ENCODE results near the gene ALCAM.

The ALCAM gene

GRCh38 chr3:105422645-105423044 is 55.9 kb downstream of the ALCAM start:
- no peak for TF ChIP-seq CTCF (IDR thresholded peaks at IDR 0.05; ENCODE audit: low read depth, low read length)
- in situ Hi-C loops (cut with HindIII; ENCODE audit: low sequenced_read_pairs) = no loop called here
- DNase-seq (ENCODE audit: low read depth, low spot score) = no peak
- H3K4me3 ChIP-seq (ENCODE audit: low read depth, low read length) = no peak overlapping the region

- no peak for TF ChIP-seq CTCF (IDR thresholded peaks at IDR 0.05; ENCODE audit: low read depth, low read length)
- in situ Hi-C loops (cut with HindIII; ENCODE audit: low sequenced_read_pairs) = no loop called here
- peak; percentile 16 for DNase-seq (ENCODE audit: low read depth, low spot score)
- H3K4me3 ChIP-seq (ENCODE audit: low read depth, low read length) = no peak overlapping the region
Observed at GRCh38 chr3:105423397-105423796, 56.7 kb downstream of the ALCAM start.

GRCh38 chr3:105424412-105425152 is 57.9 kb downstream of the ALCAM start:
- TF ChIP-seq CTCF (IDR thresholded peaks at IDR 0.05; ENCODE audit: low read depth, low read length) = no peak

GRCh38 chr3:105425153-105425502 is 58.4 kb downstream of the ALCAM start:
- no peak for DNase-seq (ENCODE audit: low read depth, low spot score)
- TF ChIP-seq CTCF (IDR thresholded peaks at IDR 0.05; ENCODE audit: low read depth, low read length) = no peak
- H3K4me3 ChIP-seq (ENCODE audit: low read depth, low read length) = no peak overlapping the region
- in situ Hi-C loops (cut with HindIII; ENCODE audit: low sequenced_read_pairs) = no loop called here

More at GRCh38 chr3:105424412-105425152, 57.9 kb downstream of the ALCAM start:
- DNase-seq (ENCODE audit: low read depth, low spot score) = no peak
- H3K4me3 ChIP-seq (ENCODE audit: low read depth, low read length) = no peak overlapping the region
- in situ Hi-C loops (cut with HindIII; ENCODE audit: low sequenced_read_pairs) = no loop called here

GRCh38 chr3:105427332-105427731 is 60.6 kb downstream of the ALCAM start:
- no peak overlapping the region for H3K4me3 ChIP-seq (ENCODE audit: low read depth, low read length)
- DNase-seq (ENCODE audit: low read depth, low spot score) = no peak
- TF ChIP-seq CTCF (IDR thresholded peaks at IDR 0.05; ENCODE audit: low read depth, low read length) = no peak
- in situ Hi-C loops (cut with HindIII; ENCODE audit: low sequenced_read_pairs) = no loop called here

- in situ Hi-C loops (cut with HindIII; ENCODE audit: low sequenced_read_pairs) = no loop called here
- H3K4me3 ChIP-seq (ENCODE audit: low read depth, low read length) = no peak overlapping the region
- no peak for TF ChIP-seq CTCF (IDR thresholded peaks at IDR 0.05; ENCODE audit: low read depth, low read length)
- DNase-seq (ENCODE audit: low read depth, low spot score) = no peak
Observed at GRCh38 chr3:105429034-105429762, 62.5 kb downstream of the ALCAM start.

Measured in astrocyte of the spinal cord (primary cell).